ENCODE results near the gene NLK. TPM values are rescaled to one million over a fixed set of nuclear protein-coding genes. Genes with fewer than 3 reads are reported as not detected.

Gene NLK
- total RNA-seq, 1 experiment from 2014 or later: 31.8 TPM

DNA sequence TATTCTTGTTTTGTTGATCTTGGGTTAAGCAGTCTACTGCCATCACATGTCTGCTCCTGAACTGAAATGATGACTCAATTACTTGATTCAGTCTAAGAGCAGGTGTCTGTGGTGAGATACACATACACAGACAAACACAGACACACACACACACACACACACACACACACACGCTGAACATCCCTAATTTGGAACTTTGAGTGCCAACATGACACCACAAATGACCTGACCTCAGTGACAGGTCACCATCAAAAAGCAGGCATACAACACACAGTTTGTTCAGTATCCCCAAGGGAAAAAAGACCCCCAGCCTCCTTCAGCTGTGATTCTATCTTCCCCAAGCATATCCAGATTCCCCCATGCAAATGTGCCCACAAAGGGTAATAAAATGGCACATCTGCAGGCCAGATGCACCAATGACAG lies 146.4 kb downstream of the NLK start:
- Mint-ChIP-seq H3K27ac (no peak overlapping the region), H3K4me3 (no peak overlapping the region), H3K9me3 (peaks cover 9 to 10% of the 10 kb centered on the region in 2 experiments; a peak in 4 of 5 replicates), H3K36me3 (ENCODE audit: insufficient read depth in 1 of 3, low read depth in 3 of 3) (peaks cover 23 to 47% (median 35%) of the 10 kb centered on the region in 3 experiments), H3K27me3 (ENCODE audit: low read depth) (no peaks in the 10 kb centered on the region), H3K4me1 (peaks cover 0 to 7% of the 10 kb centered on the region in 2 experiments; a peak in 2 of 4 replicates)
- no peak overlapping the region for H3T11ph ChIP-seq (ENCODE audit: low read length)
- WGBS (ENCODE audit: extremely low coverage, insufficient read length, low lambda C conversion rate): no CpG with 5 or more reads among the region's 1 CpG
- no peak overlapping the region for H3K18ac ChIP-seq (ENCODE audit: insufficient read length, low read depth, low read length)
- H3K4ac ChIP-seq (ENCODE audit: low read depth, low read length): no peak overlapping the region
- H2BK12ac ChIP-seq (ENCODE audit: insufficient read length, low read depth, low read length): no peak overlapping the region
- no peaks in the 10 kb centered on the region for H4K20me1 ChIP-seq (ENCODE audit: control insufficient read depth, insufficient read depth, insufficient read length)
- TF ChIP-seq CTCF (conservative IDR thresholded peaks at IDR 0.05): no peak
- H3K27me3 ChIP-seq (ENCODE audit: insufficient read depth, low read length): no peaks in the 10 kb centered on the region
- H3K9me3 ChIP-seq (ENCODE audit: control insufficient read depth, low read depth, low read length): no peaks in the 10 kb centered on the region
- H2BK20ac ChIP-seq (ENCODE audit: low read depth, low read length, poor library complexity, severe bottlenecking): no peak overlapping the region
- H4K8ac ChIP-seq (replicated peaks; ENCODE audit: insufficient read length, low read depth, low read length): no peak overlapping the region
- H3K4me2 ChIP-seq (ENCODE audit: insufficient read depth, insufficient read length, low read length): no peak overlapping the region
- H3K27ac ChIP-seq (ENCODE audit: insufficient read length, low read depth, low read length): no peak overlapping the region
- H3K23ac ChIP-seq (ENCODE audit: insufficient read length, low read depth, low read length): no peak overlapping the region
- H3K14ac ChIP-seq (ENCODE audit: insufficient read depth, low read length): no peak overlapping the region
- no peaks in the 10 kb centered on the region for H3K23me2 ChIP-seq (ENCODE audit: insufficient read length, low read depth, low read length, poor library complexity, severe bottlenecking)
- H4K5ac ChIP-seq (ENCODE audit: insufficient read length, low read depth, low read length): no peak overlapping the region
- no peak overlapping the region for H2BK5ac ChIP-seq (ENCODE audit: insufficient read length, low read length)
- no peak overlapping the region for H2AFZ ChIP-seq (ENCODE audit: low read length)
- no peak overlapping the region for H3K56ac ChIP-seq (ENCODE audit: insufficient read length, low read depth, low read length)
- no peaks in the 10 kb centered on the region; the same call in 1 of the 2 replicates for H3K79me2 ChIP-seq (ENCODE audit: insufficient read depth, low read length)
- no peak overlapping the region for H2BK120ac ChIP-seq (ENCODE audit: low read depth, low read length, poor library complexity, severe bottlenecking)
- DNase-seq: no peak
- H4K91ac ChIP-seq (ENCODE audit: insufficient read length, low read depth, low read length): no peak overlapping the region
- no peak overlapping the region for H3K9ac ChIP-seq (ENCODE audit: extremely low read depth, insufficient read length, low read length)
- H2AK5ac ChIP-seq (ENCODE audit: insufficient read length, low read length): no peak overlapping the region
- no peak overlapping the region for H2BK15ac ChIP-seq (ENCODE audit: low read depth, low read length)
- H3K79me1 ChIP-seq (ENCODE audit: insufficient read depth, low read depth, low read length, poor library complexity, severe bottlenecking): no peaks in the 10 kb centered on the region
- no peaks in the 10 kb centered on the region for H3K4me1 ChIP-seq (ENCODE audit: insufficient read depth, low read length)

Measured in H9 (cell line).